ENCODE results near the gene MYBPC3. TPM values are rescaled to one million over a fixed set of nuclear protein-coding genes. Genes with fewer than 3 reads are reported as not detected.

Gene MYBPC3
- 1 to 10 TPM in 2 of 10 donors, under 1 TPM in 8; 0.05 to 1.3 (median 0.29) TPM for polyA plus RNA-seq (ENCODE audit: insufficient read length in 10 of 10)
- long read RNA-seq, donor 1: 0 reads
- long read RNA-seq, donor 2: 0 reads
- long read RNA-seq, donor 3: 0 reads
- long read RNA-seq, donor 4: 0 reads
- long read RNA-seq, donor 5: 0 reads
- long read RNA-seq, donor 6: 0 reads
- long read RNA-seq, donor 7: 0 reads
- long read RNA-seq, donor 8: 0 reads
- long read RNA-seq, donor 9: 0 reads

DNA sequence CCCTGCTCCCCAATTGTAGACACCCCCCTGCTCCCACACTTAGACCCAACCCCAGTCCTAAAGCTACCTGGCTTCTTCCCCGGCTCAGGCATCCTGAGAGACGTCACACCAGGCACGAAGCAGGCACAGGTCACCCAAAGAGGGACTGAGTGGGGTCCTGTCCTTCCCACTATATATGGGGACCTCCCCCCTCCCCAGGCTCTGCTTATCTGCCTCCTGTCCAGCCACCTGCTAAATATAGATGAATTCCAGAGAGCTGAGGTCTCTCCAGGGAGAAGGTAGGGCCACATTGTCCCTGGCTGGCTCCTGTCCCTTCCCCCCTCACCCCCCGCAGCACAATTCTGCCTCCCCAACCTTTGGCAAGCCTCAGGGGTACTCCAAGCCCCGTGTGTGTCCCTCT, at the start of gene MYBPC3:
MYBPC3 (minus strand) TSS at position 147 of the 400 bp plus-strand sequence; CDS start at position 92, 55 bp downstream.
- DNase-seq: no peak

GRCh38 chr11:47400768-47401279, 48.3 kb upstream of the MYBPC3 start:
- DNase-seq: peak in 1 of 3 donors; percentile 56

GRCh38 chr11:47399860-47400767, 47.6 kb upstream of the MYBPC3 start:
- DNase-seq: peak in 1 of 3 donors; percentile 62

DNA sequence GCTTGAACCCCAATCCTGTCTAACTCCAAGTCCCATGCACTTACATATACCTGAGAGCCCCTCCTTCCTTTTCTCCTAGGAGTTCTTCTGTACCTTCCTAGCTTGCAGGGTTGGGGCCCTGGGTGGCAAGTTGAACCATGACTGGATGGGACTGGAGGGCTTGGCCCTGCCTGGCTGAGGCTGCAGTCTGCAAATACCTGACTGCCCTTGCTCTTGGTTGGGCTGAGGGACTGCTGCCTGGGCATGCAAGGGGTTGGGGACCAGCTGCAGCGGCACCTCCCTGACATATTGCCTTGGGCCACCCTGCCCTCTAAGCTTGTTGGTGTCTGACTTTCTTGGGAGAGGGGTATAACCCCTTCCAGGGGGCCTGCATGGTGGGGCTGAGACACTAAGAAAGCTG, 46.0 kb upstream of the MYBPC3 start:
- no peak for DNase-seq

- no peak for DNase-seq
These were observed 45.5 kb upstream of the MYBPC3 start for GRCh38 chr11:47398011-47398410.

DNA sequence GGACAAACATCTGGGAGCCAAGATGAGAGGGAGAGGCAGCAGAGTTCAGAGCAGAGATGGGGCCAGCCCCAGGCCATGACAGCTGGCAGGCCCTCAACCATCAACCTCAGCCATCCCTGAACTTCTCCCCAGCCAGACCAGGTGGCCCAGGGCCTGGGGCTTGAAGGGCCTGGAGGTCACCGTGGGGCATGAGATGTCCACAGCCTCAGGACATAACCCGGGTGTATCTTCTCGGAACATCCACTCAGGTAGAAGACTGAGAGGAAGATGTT, 43.5 kb upstream of the MYBPC3 start:
- no peak for DNase-seq

DNA sequence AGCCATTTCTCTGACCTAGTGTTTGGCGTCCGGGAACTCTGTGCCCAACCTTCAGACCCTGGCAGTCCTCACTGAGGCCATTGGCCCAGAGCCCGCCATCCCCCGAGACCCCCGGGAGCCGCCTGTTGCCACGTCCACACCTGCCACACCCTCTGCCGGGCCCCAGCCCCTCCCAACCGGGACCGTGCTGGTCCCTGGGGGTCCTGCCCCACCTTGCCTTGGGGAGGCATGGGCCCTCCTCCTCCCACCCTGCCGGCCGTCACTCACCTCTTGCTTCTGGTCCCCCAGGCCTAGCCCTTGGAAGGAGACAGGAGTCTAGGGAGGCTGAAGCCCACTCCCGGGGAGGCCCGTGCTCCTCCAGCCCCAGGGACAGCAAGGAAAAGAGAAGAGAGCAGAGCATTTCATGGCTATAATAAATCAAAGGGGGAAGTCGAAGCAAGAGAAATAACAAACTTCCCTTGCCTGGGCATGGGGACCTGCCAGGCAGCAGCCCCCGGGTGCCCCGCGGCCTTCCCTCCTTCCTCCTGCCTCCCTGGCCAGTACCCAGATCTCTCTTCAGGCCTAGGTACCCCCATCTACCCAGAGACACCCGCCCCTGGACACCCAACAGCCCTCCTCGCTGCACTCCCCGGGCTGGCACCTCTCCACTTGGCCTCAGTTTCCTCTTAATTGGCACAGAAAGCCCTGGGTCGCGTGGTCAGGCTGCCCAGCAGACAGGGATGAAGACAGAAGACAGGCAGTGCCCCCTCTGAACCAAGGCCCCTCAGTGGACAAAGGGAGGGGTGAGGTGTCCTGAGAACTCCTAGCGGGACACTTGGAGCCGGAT, 42.9 kb upstream of the MYBPC3 start:
- no peak for DNase-seq

- DNase-seq: peak in 1 of 3 donors; percentile 60
These were observed 42.1 kb upstream of the MYBPC3 start for GRCh38 chr11:47394322-47395222.

GRCh38 chr11:47394050-47394321, 41.5 kb upstream of the MYBPC3 start:
- DNase-seq: no peak

GRCh38 chr11:47393163-47394049, 40.9 kb upstream of the MYBPC3 start:
- peak in 2 of 3 donors; percentile 32 to 73 for DNase-seq

DNA sequence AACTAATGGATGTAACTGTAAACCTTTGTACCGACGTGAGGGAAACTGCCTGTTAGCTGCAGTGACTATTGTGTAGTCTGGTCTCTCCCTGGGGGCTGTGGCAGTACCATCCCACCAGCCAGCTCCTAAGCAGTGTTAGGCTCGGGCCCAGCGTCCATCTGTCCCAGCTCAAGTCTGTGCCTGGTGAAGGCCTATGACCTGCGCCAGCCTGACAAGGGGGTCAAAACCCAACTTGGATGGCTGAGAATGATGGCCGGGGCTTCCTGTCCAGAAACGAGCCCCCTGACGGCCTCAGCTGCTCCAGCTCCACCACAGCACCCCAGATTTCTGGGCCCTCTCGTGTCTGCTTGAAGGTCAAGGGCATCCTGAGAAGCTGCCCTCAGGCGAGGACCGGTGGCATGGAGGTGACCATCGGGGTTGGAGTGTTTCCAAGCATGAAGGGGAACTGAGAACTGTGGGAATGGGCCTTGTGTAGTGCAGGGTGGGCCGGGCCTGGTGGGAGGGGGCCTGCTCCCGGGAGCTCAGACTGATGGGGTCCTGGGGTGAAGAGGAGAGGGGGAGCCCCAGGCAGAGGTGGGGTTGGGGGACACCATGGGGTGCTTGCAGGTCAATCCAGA, 40.2 kb upstream of the MYBPC3 start:
- no peak for DNase-seq

DNA sequence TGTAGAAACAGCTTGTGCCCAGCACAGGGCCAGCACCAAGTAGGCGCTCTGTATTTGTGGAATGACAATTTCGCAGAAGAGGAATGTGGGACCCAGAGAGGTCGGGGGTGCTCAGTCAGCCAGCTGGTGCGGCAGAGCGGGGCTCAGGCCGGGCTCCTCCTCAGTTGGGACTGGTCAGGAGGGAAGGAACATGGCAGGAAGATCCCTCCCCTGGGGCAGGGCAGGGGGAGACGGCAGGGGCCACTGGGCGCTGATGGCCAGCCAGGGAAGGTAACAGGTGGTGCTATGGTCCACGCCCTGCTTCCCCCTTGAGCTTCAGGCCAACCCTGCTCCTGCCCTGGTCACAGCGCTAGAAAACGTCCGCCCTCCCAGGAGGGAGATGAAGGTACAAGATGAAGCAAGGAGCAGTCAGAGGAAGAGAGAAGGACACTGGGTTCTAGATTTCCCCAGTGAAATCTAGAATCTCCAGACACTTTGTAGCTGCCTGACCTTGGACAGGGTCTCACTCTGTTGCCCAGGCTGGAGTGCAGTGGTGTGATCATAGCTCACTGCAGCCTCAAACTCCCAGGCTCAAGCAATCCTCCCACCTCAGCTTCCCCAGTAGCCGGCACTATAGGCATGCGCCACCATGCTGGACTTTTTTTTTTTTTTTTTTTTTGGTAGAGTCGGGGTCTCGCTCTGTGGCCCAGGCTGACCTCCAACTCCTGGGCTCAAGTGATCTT, 39.4 kb upstream of the MYBPC3 start:
- no peak for DNase-seq

DNA sequence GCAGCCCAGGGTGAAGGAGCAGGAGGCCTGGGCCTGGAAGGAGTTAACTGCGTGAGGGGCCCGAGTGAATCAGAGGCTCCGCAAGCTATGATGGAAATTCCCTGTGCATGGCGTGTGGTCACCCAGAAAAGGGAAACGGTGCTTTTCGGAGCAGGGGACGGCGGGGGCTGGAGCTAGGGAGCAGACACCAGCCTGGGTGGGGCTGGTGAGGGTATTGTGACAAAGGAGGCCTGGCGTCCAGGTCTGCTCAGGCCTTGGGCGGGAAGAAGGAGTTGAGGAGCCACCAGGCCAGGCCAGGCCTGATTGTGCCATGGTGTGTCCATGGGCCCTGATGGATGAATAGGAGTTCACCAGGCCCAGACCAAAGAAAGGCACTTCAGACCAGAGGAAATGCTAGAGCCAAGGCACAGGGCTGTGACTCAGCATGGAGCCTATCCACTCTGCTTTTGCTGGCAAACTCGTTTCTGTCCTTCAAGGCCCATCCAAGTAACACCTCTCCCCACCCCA, 38.6 kb upstream of the MYBPC3 start:
- DNase-seq: no peak

DNA sequence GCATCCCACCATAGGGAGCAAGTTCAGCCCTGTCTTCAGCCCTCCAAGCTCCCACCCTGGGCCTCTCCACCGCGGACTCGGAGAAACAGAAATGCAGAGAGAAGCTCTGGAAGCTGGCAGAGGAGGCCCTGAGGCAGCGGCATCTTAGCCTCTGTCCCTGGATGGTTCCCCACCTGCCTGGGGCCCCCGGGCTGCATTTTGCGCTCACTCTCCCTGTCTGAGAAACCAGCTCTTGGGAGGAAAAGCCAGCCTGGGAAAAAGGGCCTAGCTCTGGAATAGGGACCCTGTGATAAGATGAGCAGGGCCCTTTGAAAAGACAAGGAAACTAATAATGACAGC, 37.9 kb upstream of the MYBPC3 start:
- no peak for DNase-seq

- no peak for DNase-seq
These were observed 37.3 kb upstream of the MYBPC3 start for GRCh38 chr11:47389577-47390421.

- no peak for DNase-seq
These were observed 36.4 kb upstream of the MYBPC3 start for GRCh38 chr11:47388697-47389576.

All from muscle of back (tissue), 13 donors.